H9 (cell line): ENCODE data around the gene SMIM12. TPM values are rescaled to one million over a fixed set of nuclear protein-coding genes. Genes with fewer than 3 reads are reported as not detected.

Source experiments
- DNase-seq: peaks from one replicate; pipeline ENCODE4 v3.0.0-alpha.2; 2017
- H2AFZ ChIP-seq: one replicate; pipeline ENCODE4 v1.6.1; 2013; ENCODE audit warnings: mild to moderate bottlenecking, low read length, control low read depth, moderate library complexity
- H2AK5ac ChIP-seq: 2 replicates; pipeline ENCODE4 v1.6.1; 2013; ENCODE audit warnings: low read length, control low read depth, mixed read lengths; ENCODE audit not compliant: insufficient read length
- H2BK120ac ChIP-seq: one replicate; pipeline ENCODE4 v1.6.1; 2013; ENCODE audit warnings: low read depth, mild to moderate bottlenecking, low read length, control low read depth, inconsistent platforms; ENCODE audit not compliant: poor library complexity, severe bottlenecking
- H2BK12ac ChIP-seq: 2 replicates; pipeline ENCODE4 v1.6.1; 2013; ENCODE audit warnings: low read length, control low read depth, mixed read lengths, low read depth; ENCODE audit not compliant: insufficient read length
- H2BK15ac ChIP-seq: 2 replicates; pipeline ENCODE4 v1.6.1; 2013; ENCODE audit warnings: low read depth, low read length, control low read depth
- H2BK20ac ChIP-seq: one replicate; pipeline ENCODE4 v1.6.1; 2013; ENCODE audit warnings: low read depth, mild to moderate bottlenecking, low read length, control low read depth, inconsistent platforms; ENCODE audit not compliant: poor library complexity, severe bottlenecking
- H2BK5ac ChIP-seq: 2 replicates; pipeline ENCODE4 v1.6.1; 2013; ENCODE audit warnings: low read length, control low read depth, mixed read lengths; ENCODE audit not compliant: insufficient read length
- H3K14ac ChIP-seq: 2 replicates; pipeline ENCODE4 v1.6.1; 2013; ENCODE audit warnings: low read length, control low read depth; ENCODE audit not compliant: insufficient read depth
- H3K18ac ChIP-seq: 2 replicates; pipeline ENCODE4 v1.6.1; 2013; ENCODE audit warnings: low read depth, mild to moderate bottlenecking, mixed read lengths, low read length, control low read depth; ENCODE audit not compliant: insufficient read length
- H3K23ac ChIP-seq: 2 replicates; pipeline ENCODE4 v1.6.1; 2013; ENCODE audit warnings: low read length, control low read depth, mixed read lengths, low read depth; ENCODE audit not compliant: insufficient read length
- H3K23me2 ChIP-seq: 2 replicates; pipeline ENCODE4 v1.6.1; 2013; ENCODE audit warnings: low read depth, mild to moderate bottlenecking, mixed read lengths, low read length, control low read depth; ENCODE audit not compliant: insufficient read length, poor library complexity, severe bottlenecking
- H3K27ac ChIP-seq: 2 replicates; pipeline ENCODE4 v1.5.1; 2013; ENCODE audit warnings: low read length, control low read depth, mixed read lengths, low read depth; ENCODE audit not compliant: insufficient read length
- H3K27me3 ChIP-seq: 2 replicates; pipeline ENCODE4 v1.6.1; 2013; ENCODE audit warnings: low read length, control low read depth, inconsistent platforms; ENCODE audit not compliant: insufficient read depth
- H3K4ac ChIP-seq: 2 replicates; pipeline ENCODE4 v1.6.1; 2013; ENCODE audit warnings: low read depth, mild to moderate bottlenecking, control low read depth, inconsistent platforms, low read length, moderate library complexity
- H3K4me1 ChIP-seq: 2 replicates; pipeline ENCODE4 v1.6.1; 2013; ENCODE audit warnings: low read length, control low read depth, inconsistent platforms; ENCODE audit not compliant: insufficient read depth
- H3K4me2 ChIP-seq: 2 replicates; pipeline ENCODE4 v1.6.1; 2013; ENCODE audit warnings: low read length, control low read depth, mixed read lengths; ENCODE audit not compliant: insufficient read length, insufficient read depth
- H3K56ac ChIP-seq: 2 replicates; pipeline ENCODE4 v1.6.1; 2013; ENCODE audit warnings: low read depth, mild to moderate bottlenecking, mixed read lengths, low read length, control low read depth; ENCODE audit not compliant: insufficient read length
- H3K79me1 ChIP-seq: 2 replicates; pipeline ENCODE4 v1.6.1; 2013; ENCODE audit warnings: low read depth, mild to moderate bottlenecking, moderate library complexity, low read length, control low read depth, inconsistent platforms; ENCODE audit not compliant: insufficient read depth, poor library complexity, severe bottlenecking
- H3K79me2 ChIP-seq: 2 replicates; pipeline ENCODE4 v1.6.1; 2013; ENCODE audit warnings: low read length, control low read depth, inconsistent platforms; ENCODE audit not compliant: insufficient read depth
- H3K9ac ChIP-seq: 2 replicates; pipeline ENCODE4 v1.6.1; 2013; ENCODE audit warnings: low read length, control low read depth, mixed read lengths; ENCODE audit not compliant: insufficient read length; ENCODE audit errors: extremely low read depth
- H3K9me3 ChIP-seq: one replicate; pipeline ENCODE4 v1.6.1; 2013; ENCODE audit warnings: low read depth, low read length, inconsistent platforms; ENCODE audit not compliant: control insufficient read depth
- H3T11ph ChIP-seq: one replicate; pipeline ENCODE4 v1.6.1; 2013; ENCODE audit warnings: mild to moderate bottlenecking, low read length, control low read depth, inconsistent platforms
- H4K20me1 ChIP-seq: one replicate; pipeline ENCODE4 v1.6.1; 2013; ENCODE audit not compliant: control insufficient read depth, insufficient read length, insufficient read depth
- H4K5ac ChIP-seq: 2 replicates; pipeline ENCODE4 v1.6.1; 2013; ENCODE audit warnings: low read depth, mild to moderate bottlenecking, mixed read lengths, low read length, control low read depth; ENCODE audit not compliant: insufficient read length
- H4K8ac ChIP-seq: replicated peaks from 2 replicates; pipeline ENCODE4 v1.6.1; 2013; ENCODE audit warnings: low read length, control low read depth, mixed read lengths, low read depth; ENCODE audit not compliant: insufficient read length
- H4K91ac ChIP-seq: 2 replicates; pipeline ENCODE4 v1.6.1; 2013; ENCODE audit warnings: low read depth, mild to moderate bottlenecking, moderate library complexity, mixed read lengths, low read length, control low read depth; ENCODE audit not compliant: insufficient read length
- H3K27ac Mint-ChIP-seq, 3 experiments: 2 replicates in 2 of 3; 3 replicates in 1 of 3; pipeline ENCODE4 v1.8.0; 2020 to 2021; ENCODE audit warnings: mixed read lengths in 3 of 3, mild to moderate bottlenecking in 1 of 3, moderate library complexity in 1 of 3
- H3K27me3 Mint-ChIP-seq: 2 replicates; pipeline ENCODE4 v1.8.0; 2021; ENCODE audit warnings: low read depth, mild to moderate bottlenecking, moderate library complexity, mixed read lengths
- H3K36me3 Mint-ChIP-seq, 3 experiments: 2 replicates in 2 of 3; 3 replicates in 1 of 3; pipeline ENCODE4 v1.8.0; 2020 to 2021; ENCODE audit warnings: low read depth in 3 of 3, mixed read lengths in 3 of 3; ENCODE audit not compliant: insufficient read depth in 1 of 3
- H3K4me1 Mint-ChIP-seq, 2 experiments: 2 replicates each; pipeline ENCODE4 v1.8.0; 2020; ENCODE audit warnings: mixed read lengths in 2 of 2
- H3K4me3 Mint-ChIP-seq, 2 experiments: 2 replicates in 1 of 2; 3 replicates in 1 of 2; pipeline ENCODE4 v1.8.0; 2020 to 2021; ENCODE audit warnings: mild to moderate bottlenecking in 2 of 2, mixed read lengths in 2 of 2, moderate library complexity in 1 of 2
- H3K9me3 Mint-ChIP-seq, 2 experiments: 2 replicates in 1 of 2; 3 replicates in 1 of 2; pipeline ENCODE4 v1.8.0; 2020; ENCODE audit warnings: mild to moderate bottlenecking in 2 of 2, mixed read lengths in 2 of 2, moderate library complexity in 1 of 2
- CTCF ChIP-seq: fragments of 200-600 bp; sonication (generic); conservative IDR thresholded peaks from 3 replicates; pipeline ENCODE4 v1.8.0; 2021; ENCODE audit warnings: antibody characterized with exemption, mild to moderate bottlenecking
- WGBS: extraction: QIAGEN DNeasy Blood & Tissue Kit; methylation state at CpG from one replicate; pipeline ENCODE4 v1.1.7; 2013; ENCODE audit warnings: missing lambda C conversion rate, low lambda C conversion rate, mixed read lengths; ENCODE audit not compliant: insufficient read length; ENCODE audit errors: extremely low coverage; 5-methylcytosine and 5-hydroxymethylcytosine counted together
- total RNA-seq: library from RNA; stranded (reverse); gene quantifications from 2 replicates; pipeline ENCODE4 v1.2.1, GENCODE V29; 2021

SMIM12 gene
- total RNA-seq, 1 experiment from 2014 or later = 40.9 TPM

DNA sequence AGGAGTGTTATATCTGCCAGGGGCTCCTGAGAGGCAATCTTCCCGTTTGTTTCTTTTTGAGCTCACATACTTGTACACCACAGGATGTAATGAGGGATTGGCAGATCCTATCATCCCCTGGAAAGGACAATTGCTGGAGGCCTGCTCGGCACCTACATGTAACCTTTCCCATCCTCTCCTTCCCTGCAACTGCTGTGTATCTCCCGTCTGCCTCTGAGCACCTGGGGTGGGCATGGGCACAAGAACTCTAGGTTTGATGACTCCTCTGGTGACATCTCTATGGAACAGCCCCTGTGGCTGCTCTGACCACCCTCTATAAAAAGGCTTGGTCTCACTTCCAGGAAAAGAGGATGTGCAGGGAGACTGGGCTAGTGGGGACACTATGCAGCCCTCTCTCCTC is 25.0 kb upstream of the SMIM12 start:
- DNase-seq = no peak
- Histone ChIP-seq H2AFZ (no peak overlapping the region), H2BK12ac (no peak overlapping the region), H2BK120ac (no peak overlapping the region), H3K18ac (no peak overlapping the region), H3K23me2 (peaks cover 4% of the 10 kb centered on the region), H3K27me3 (no peaks in the 10 kb centered on the region; the same call in 1 of the 2 replicates), H3K23ac (no peak overlapping the region), H4K8ac (no peak overlapping the region), H3K9ac (no peak overlapping the region), H2AK5ac (no peak overlapping the region), H3T11ph (no peak overlapping the region), H4K5ac (no peak overlapping the region), H4K91ac (no peak overlapping the region), H3K79me1 (no peaks in the 10 kb centered on the region), H3K79me2 (no peaks in the 10 kb centered on the region), H3K27ac (no peak overlapping the region), H3K9me3 (no peaks in the 10 kb centered on the region), H2BK5ac (no peak overlapping the region), H2BK20ac (no peak overlapping the region), H3K56ac (no peak overlapping the region), H3K4me2 (peak overlapping the region; percentile 58), H3K4me1 (no peaks in the 10 kb centered on the region), H4K20me1 (no peaks in the 10 kb centered on the region), H3K4ac (no peak overlapping the region), H3K14ac (no peak overlapping the region), H2BK15ac (no peak overlapping the region)
- no peak for TF ChIP-seq CTCF
- Mint-ChIP-seq H3K9me3 (no peaks in the 10 kb centered on the region), H3K4me1 (peaks cover 7% of the 10 kb centered on the region in 2 experiments), H3K27me3 (peaks cover 65% of the 10 kb centered on the region), H3K4me3 (peak overlapping the region; percentile 77 to 88; a peak in 4 of 5 replicates), H3K27ac (peak overlapping the region in 1 of 3 experiments; percentile 33; a peak in 1 of 7 replicates), H3K36me3 (no peaks in the 10 kb centered on the region)
- no CpG with 5 or more reads among the region's 3 CpGs for WGBS
